GM12878 (cell line): Measurements from ENCODE around the gene ZDHHC7. TPM values are rescaled to one million over a fixed set of nuclear protein-coding genes. Genes with fewer than 3 reads are reported as not detected.

Experiments used
- ATF7 ChIP-seq: fragments of 450-650 bp; IDR thresholded peaks from 2 replicates; pipeline ENCODE4 v1.6.1; 2016; ENCODE audit warnings: low read depth, mild to moderate bottlenecking
- CBFB ChIP-seq: IDR thresholded peaks from 2 replicates; pipeline ENCODE4 v1.6.1; 2016; ENCODE audit warnings: antibody characterized with exemption, low read depth
- CBX3 ChIP-seq: fragments of 200-600 bp; sonication (generic); IDR thresholded peaks from 2 replicates; pipeline ENCODE4 v1.6.1; 2016; ENCODE audit warnings: low read depth, borderline replicate concordance
- CBX5 ChIP-seq: sonication (generic); IDR thresholded peaks from 2 replicates; pipeline ENCODE4 v1.6.1; 2016; ENCODE audit warnings: low read depth, moderate library complexity, mild to moderate bottlenecking, inconsistent platforms
- CHD2 ChIP-seq: IDR thresholded peaks from 2 replicates; pipeline ENCODE4 v1.6.1; 2011; ENCODE audit warnings: low read depth, low read length, improper control_type of control experiment, borderline replicate concordance
- DPF2 ChIP-seq: fragments of 450-650 bp; IDR thresholded peaks from 2 replicates; pipeline ENCODE4 v1.6.1; 2017; ENCODE audit warnings: mild to moderate bottlenecking
- EGR1 ChIP-seq, 2 experiments: IDR thresholded peaks; 1 replicate in 1 of 2; 2 replicates in 1 of 2; pipeline ENCODE4 v1.6.1; 2011 to 2012; ENCODE audit warnings: low read depth in 2 of 2, low read length in 2 of 2, borderline replicate concordance in 1 of 2, mild to moderate bottlenecking in 1 of 2, moderate library complexity in 1 of 2
- EP300 ChIP-seq, 2 experiments: fragments of 150-350 bp in 1 of 2; IDR thresholded peaks; 2 replicates each; pipeline ENCODE4 v1.6.1; 2011 to 2012; ENCODE audit warnings: low read depth in 2 of 2, low read length in 2 of 2, borderline replicate concordance in 1 of 2, improper control_type of control experiment in 1 of 2, inconsistent platforms in 1 of 2; ENCODE audit not compliant: control insufficient read depth in 1 of 2
- ESRRA ChIP-seq: IDR thresholded peaks from 2 replicates; pipeline ENCODE4 v1.6.1; 2012; ENCODE audit warnings: mild to moderate bottlenecking, low read length, improper control_type of control experiment
- ETV6 ChIP-seq, 2 experiments: fragments of 450-650 bp in 1 of 2; IDR thresholded peaks in 1 of 2; conservative IDR thresholded peaks in 1 of 2; 2 replicates each; pipeline ENCODE4 v1.6.1; 2014; ENCODE audit warnings: antibody characterized with exemption in 1 of 2, borderline replicate concordance in 1 of 2, low read depth in 1 of 2, mild to moderate bottlenecking in 1 of 2, moderate library complexity in 1 of 2
- IKZF2 ChIP-seq, 2 experiments: fragments of 450-650 bp; IDR thresholded peaks; 2 replicates each; pipeline ENCODE4 v1.6.1; 2017; ENCODE audit warnings: mild to moderate bottlenecking in 2 of 2, moderate library complexity in 2 of 2
- IRF4 ChIP-seq: IDR thresholded peaks from 2 replicates; pipeline ENCODE4 v1.6.1; 2011; ENCODE audit warnings: low read depth, low read length
- IRF5 ChIP-seq: fragments of 450-650 bp; IDR thresholded peaks from 2 replicates; pipeline ENCODE4 v1.6.1; 2017; ENCODE audit warnings: borderline replicate concordance
- JUND ChIP-seq: IDR thresholded peaks from 2 replicates; pipeline ENCODE4 v1.6.1; 2012; ENCODE audit warnings: low read depth, mild to moderate bottlenecking, low read length, improper control_type of control experiment, moderate library complexity
- KAT2A ChIP-seq: conservative IDR thresholded peaks from 2 replicates; pipeline ENCODE4 v1.6.1; 2011; ENCODE audit warnings: low read depth, low read length; ENCODE audit not compliant: control insufficient read depth
- LARP7 ChIP-seq: fragments of 450-650 bp; IDR thresholded peaks from 2 replicates; pipeline ENCODE4 v1.6.1; 2017; ENCODE audit warnings: mild to moderate bottlenecking
- MEF2B ChIP-seq: fragments of 450-650 bp; IDR thresholded peaks from 2 replicates; pipeline ENCODE4 v1.6.1; 2018; ENCODE audit warnings: mild to moderate bottlenecking, moderate library complexity; ENCODE audit not compliant: partially characterized antibody, poor library complexity, severe bottlenecking
- NFYA ChIP-seq: IDR thresholded peaks from 2 replicates; pipeline ENCODE4 v1.6.1; 2011; ENCODE audit warnings: low read depth, mild to moderate bottlenecking, low read length, improper control_type of control experiment, borderline replicate concordance
- NR2C1 ChIP-seq: fragments of 450-650 bp; IDR thresholded peaks from 2 replicates; pipeline ENCODE4 v1.6.1; 2017; ENCODE audit warnings: antibody characterized with exemption, mild to moderate bottlenecking, moderate library complexity
- PAX5 ChIP-seq: IDR thresholded peaks from 2 replicates; pipeline ENCODE4 v1.6.1; 2011; ENCODE audit warnings: low read depth, low read length, borderline replicate concordance
- PML ChIP-seq: IDR thresholded peaks from 2 replicates; pipeline ENCODE4 v1.6.1; 2012; ENCODE audit warnings: low read length, inconsistent platforms
- POLR2AphosphoS5 ChIP-seq: IDR thresholded peaks from 2 replicates; pipeline ENCODE4 v1.6.1; 2011; ENCODE audit warnings: mild to moderate bottlenecking, low read length, inconsistent platforms
- RAD51 ChIP-seq: fragments of 450-650 bp; IDR thresholded peaks from 2 replicates; pipeline ENCODE4 v1.6.1; 2016; ENCODE audit warnings: moderate library complexity, mild to moderate bottlenecking, inconsistent platforms
- REST ChIP-seq: IDR thresholded peaks from 2 replicates; pipeline ENCODE4 v1.6.1; 2012; ENCODE audit warnings: mild to moderate bottlenecking, low read depth, low read length
- SRF ChIP-seq, 2 experiments: IDR thresholded peaks; 2 replicates each; pipeline ENCODE4 v1.6.1; 2011; ENCODE audit warnings: low read depth in 2 of 2, low read length in 2 of 2, mild to moderate bottlenecking in 1 of 2, moderate library complexity in 1 of 2
- TARDBP ChIP-seq: IDR thresholded peaks from 2 replicates; pipeline ENCODE4 v1.6.1; 2016; ENCODE audit warnings: borderline replicate concordance
- TCF3 ChIP-seq: IDR thresholded peaks from 2 replicates; pipeline ENCODE4 v1.6.1; 2012; ENCODE audit warnings: low read depth, mild to moderate bottlenecking, low read length, borderline replicate concordance; ENCODE audit not compliant: insufficient read depth
- ZBED1 ChIP-seq: IDR thresholded peaks from 2 replicates; pipeline ENCODE4 v1.6.1; 2016; ENCODE audit warnings: borderline replicate concordance
- polyA plus RNA-seq, 11 experiments: library from polyadenylated mRNA; depleted of rRNA in 4 of 11; unstranded in 6 of 11; stranded (reverse) in 5 of 11; fragments of >200 nt; fragmentation: Nextera tagmentation in 4 of 11; fragmentation: Illumina TruSeq in 1 of 11; extraction: Ambion mirVana in 4 of 11; extraction: Trizol in 1 of 11; gene quantifications; 1 replicate in 1 of 11; 2 replicates in 10 of 11; pipeline versions ENCODE4 v1.2.1 to v1.2.3, GENCODE V29; 2011 to 2016; ENCODE audit warnings: inconsistent platforms in 2 of 11, missing spikeins in 2 of 11, low read depth in 1 of 11
- total RNA-seq, 4 experiments: library from RNA; depleted of rRNA in 3 of 4; stranded (reverse); fragments of >200 nt in 3 of 4; fragmentation: Illumina TruSeq in 1 of 4; extraction: Trizol in 1 of 4; gene quantifications; 2 replicates each; pipeline versions ENCODE4 v1.2.1 to v1.2.3, GENCODE V29; 2013 to 2021

ZDHHC7 gene
- total and polyA plus RNA-seq, 10 of the 15 experiments (the other 5 are each of a cell fraction or from before 2014, with no cell fraction given): 0.87 to 26.0 (median 20.0) TPM

- no peak for TF ChIP-seq NFYA
- no peak for TF ChIP-seq IRF4
- TF ChIP-seq NR2C1: no peak
- peak; percentile 47; the same call in 1 of the 2 replicates for TF ChIP-seq PAX5
- TF ChIP-seq IKZF2 (IDR thresholded peaks at IDR 0.05): peak in 1 of 2 experiments; percentile 64; a peak in 2 of 4 replicates
- TF ChIP-seq EP300 (IDR thresholded peaks at IDR 0.05; ENCODE audit: borderline replicate concordance in 1 of 2, control insufficient read depth in 1 of 2, low read depth in 2 of 2, low read length in 2 of 2): no peak
- no peak for TF ChIP-seq REST
- TF ChIP-seq SRF (IDR thresholded peaks at IDR 0.05; ENCODE audit: low read depth in 2 of 2, low read length in 2 of 2): no peak
- TF ChIP-seq MEF2B: peak; percentile 31
- no peak for TF ChIP-seq CBX3
- TF ChIP-seq DPF2: no peak
- no peak for TF ChIP-seq ETV6 (conservative IDR thresholded peaks at IDR 0.05 in 1 of 2, IDR thresholded peaks at IDR 0.05 in 1 of 2; ENCODE audit: borderline replicate concordance in 1 of 2, low read depth in 1 of 2)
- 0 out of 2 replicates have a peak, but pooled peaks have one; percentile 24 for TF ChIP-seq ATF7
- TF ChIP-seq RAD51: no peak
- no peak for TF ChIP-seq TARDBP
- peak; percentile 86 for TF ChIP-seq IRF5
- no peak for TF ChIP-seq CBFB
- TF ChIP-seq CBX5: no peak
- TF ChIP-seq JUND: no peak
- no peak for TF ChIP-seq CHD2
- TF ChIP-seq POLR2AphosphoS5: no peak
- no peak for TF ChIP-seq TCF3
- TF ChIP-seq KAT2A: no peak
- TF ChIP-seq LARP7: no peak
- no peak for TF ChIP-seq EGR1 (IDR thresholded peaks at IDR 0.05; ENCODE audit: borderline replicate concordance in 1 of 2, low read depth in 2 of 2, low read length in 2 of 2)
- TF ChIP-seq ESRRA: no peak
- no peak for TF ChIP-seq PML
- TF ChIP-seq ZBED1: no peak
Measured at GRCh38 chr16:84948851-84949610, 62.3 kb downstream of the ZDHHC7 start (continued).
